ENCODE data around the gene ZNF697.
"Not testable (repeated sequence)": the region's sequence is repeated elsewhere in the genome, so short reads cannot be mapped to it uniquely, and the experiment has no call there.

The ZNF697 gene

GRCh38 chr1:119613769-119614720, 34.0 kb downstream of the ZNF697 start:
- DNase-seq (ENCODE audit: extremely low read depth, low read depth), result peak; percentile 73
- peak; percentile 83 for TF ChIP-seq CTCF (IDR thresholded peaks at IDR 0.05; ENCODE audit: low read depth, low read length, missing control alignments)
- H3K4me3 ChIP-seq (replicated peaks; ENCODE audit: low read depth, low read length), result no peak overlapping the region

GRCh38 chr1:119611701-119612113, 36.4 kb downstream of the ZNF697 start:
- no peak for DNase-seq (ENCODE audit: extremely low read depth, low read depth)
- no peak overlapping the region for H3K4me3 ChIP-seq (replicated peaks; ENCODE audit: low read depth, low read length)
- peak; percentile 97 for TF ChIP-seq CTCF (IDR thresholded peaks at IDR 0.05; ENCODE audit: low read depth, low read length, missing control alignments)

GRCh38 chr1:119608816-119609215, 39.2 kb downstream of the ZNF697 start:
- not testable (repeated sequence) for DNase-seq (ENCODE audit: extremely low read depth, low read depth); H3K4me3 ChIP-seq (replicated peaks; ENCODE audit: low read depth, low read length)

- H3K4me3 ChIP-seq (replicated peaks; ENCODE audit: low read depth, low read length); DNase-seq (ENCODE audit: extremely low read depth, low read depth): not testable (repeated sequence)
Measured at GRCh38 chr1:119607087-119607807, 40.8 kb downstream of the ZNF697 start.

- no peak for TF ChIP-seq CTCF (IDR thresholded peaks at IDR 0.05; ENCODE audit: low read depth, low read length, missing control alignments)
- no peak for DNase-seq (ENCODE audit: extremely low read depth, low read depth)
- H3K4me3 ChIP-seq (replicated peaks; ENCODE audit: low read depth, low read length), result no peak overlapping the region
Measured at GRCh38 chr1:119606394-119606793, 41.7 kb downstream of the ZNF697 start.

- H3K4me3 ChIP-seq (replicated peaks; ENCODE audit: low read depth, low read length), result no peak overlapping the region
- no peak for TF ChIP-seq CTCF (IDR thresholded peaks at IDR 0.05; ENCODE audit: low read depth, low read length, missing control alignments)
- no peak for DNase-seq (ENCODE audit: extremely low read depth, low read depth)
Measured at GRCh38 chr1:119605686-119606085, 42.4 kb downstream of the ZNF697 start.

- H3K4me3 ChIP-seq (replicated peaks; ENCODE audit: low read depth, low read length); DNase-seq (ENCODE audit: extremely low read depth, low read depth): not testable (repeated sequence)
Measured at GRCh38 chr1:119605080-119605479, 43.0 kb downstream of the ZNF697 start.

- no peak for DNase-seq (ENCODE audit: extremely low read depth, low read depth)
- TF ChIP-seq CTCF (IDR thresholded peaks at IDR 0.05; ENCODE audit: low read depth, low read length, missing control alignments), result no peak
Measured at GRCh38 chr1:119603695-119604094, 44.4 kb downstream of the ZNF697 start.

GRCh38 chr1:119603241-119603640, 44.8 kb downstream of the ZNF697 start:
- H3K4me3 ChIP-seq (replicated peaks; ENCODE audit: low read depth, low read length); DNase-seq (ENCODE audit: extremely low read depth, low read depth): not testable (repeated sequence)

More at GRCh38 chr1:119603695-119604094, 44.4 kb downstream of the ZNF697 start:
- no peak overlapping the region for H3K4me3 ChIP-seq (replicated peaks; ENCODE audit: low read depth, low read length)

GRCh38 chr1:119602789-119603188, 45.3 kb downstream of the ZNF697 start:
- not testable (repeated sequence) for DNase-seq (ENCODE audit: extremely low read depth, low read depth); H3K4me3 ChIP-seq (replicated peaks; ENCODE audit: low read depth, low read length)

Data from HFF-Myc (cell line).